Fibroblast of lung (primary cell): ENCODE results near the gene VSIR. TPM values are rescaled to one million over a fixed set of nuclear protein-coding genes. Genes with fewer than 3 reads are reported as not detected.

ENCODE experiments used
- DNase-seq, 2 donors: peaks; one replicate each; pipeline versions ENCODE4 v3.0.0 to v3.0.0-alpha.2; 2010; ENCODE audit warnings: low read depth in 2 of 2
- H2AFZ ChIP-seq: 2 replicates; pipeline ENCODE4 v1.5.1; 2012; ENCODE audit warnings: low read length, control low read depth, inconsistent platforms
- H3K27ac ChIP-seq: 2 replicates; pipeline ENCODE4 v1.5.1; 2011; ENCODE audit warnings: low read length, control low read depth; ENCODE audit not compliant: insufficient read depth
- H3K27me3 ChIP-seq: 2 replicates; pipeline ENCODE4 v1.5.1; 2011; ENCODE audit warnings: mild to moderate bottlenecking, low read length; ENCODE audit not compliant: control insufficient read depth, insufficient read depth
- H3K36me3 ChIP-seq: 2 replicates; pipeline ENCODE4 v1.5.1; 2011; ENCODE audit warnings: low read length; ENCODE audit not compliant: control insufficient read depth, insufficient read depth
- H3K4me1 ChIP-seq: 2 replicates; pipeline ENCODE4 v1.5.1; 2011; ENCODE audit warnings: low read length; ENCODE audit not compliant: control insufficient read depth, insufficient read depth; ENCODE audit errors: extremely low read depth
- H3K4me2 ChIP-seq: 2 replicates; pipeline ENCODE4 v1.5.1; 2011; ENCODE audit warnings: low read length, control low read depth; ENCODE audit not compliant: insufficient read depth; ENCODE audit errors: extremely low read depth
- H3K4me3 ChIP-seq, 4 experiments: fragments of 200-600 bp in 1 of 4; sonication (generic) in 1 of 4; replicated peaks in 1 of 4; 2 replicates each; pipeline ENCODE4 v1.5.1; 2011 to 2016; ENCODE audit warnings: low read length in 4 of 4, low read depth in 3 of 4, mild to moderate bottlenecking in 3 of 4, control low read depth in 2 of 4, inconsistent platforms in 1 of 4, mixed read lengths in 1 of 4; ENCODE audit not compliant: insufficient read depth in 1 of 4; ENCODE audit errors: control extremely low read depth in 1 of 4
- H3K79me2 ChIP-seq: 2 replicates; pipeline ENCODE4 v1.5.1; 2012; ENCODE audit warnings: mild to moderate bottlenecking, low read length, inconsistent platforms; ENCODE audit not compliant: control insufficient read depth, insufficient read depth
- H3K9ac ChIP-seq: 2 replicates; pipeline ENCODE4 v1.5.1; 2011; ENCODE audit warnings: mild to moderate bottlenecking, low read length, control low read depth; ENCODE audit not compliant: insufficient read depth
- H3K9me3 ChIP-seq: 2 replicates; pipeline ENCODE4 v1.5.1; 2012; ENCODE audit warnings: low read depth, low read length; ENCODE audit not compliant: control insufficient read depth, insufficient read depth
- H4K20me1 ChIP-seq: 2 replicates; pipeline ENCODE4 v1.5.1; 2011; ENCODE audit warnings: low read length; ENCODE audit not compliant: control insufficient read depth, insufficient read depth; ENCODE audit errors: extremely low read depth
- EZH2 ChIP-seq: IDR thresholded peaks from 2 replicates; pipeline ENCODE4 v1.5.1; 2012; ENCODE audit warnings: low read length, control low read depth, mild to moderate bottlenecking; ENCODE audit errors: missing control alignments
- polyA plus RNA-seq, 2 donors: library from polyadenylated mRNA; depleted of rRNA in 1 of 2; stranded (reverse) in 1 of 2; unstranded in 1 of 2; fragments of >200 nt; gene quantifications; 2 replicates each; pipeline ENCODE4 v1.2.1, GENCODE V29; 2011 to 2012; ENCODE audit warnings: missing spikeins in 1 of 2
- total RNA-seq: library from RNA; depleted of rRNA; stranded (reverse); fragments of >200 nt; gene quantifications from 2 replicates; pipeline ENCODE4 v1.2.1, GENCODE V29; 2014
- TF ChIP-seq, protein P1 (sequence below), 2 donors: IDR thresholded peaks in 1 of 2; conservative IDR thresholded peaks in 1 of 2; 1 replicate in 1 of 2; 2 replicates in 1 of 2; pipeline ENCODE4 v1.5.1; 2011 to 2012; ENCODE audit warnings: low read length in 2 of 2, control low read depth in 1 of 2, inconsistent platforms in 1 of 2, low read depth in 1 of 2, mild to moderate bottlenecking in 1 of 2

VSIR gene
- total and polyA plus RNA-seq, 2 donors (not counting 1 experiment from before 2014, with no cell fraction given): 39.9 to 44.1 TPM

DNA sequence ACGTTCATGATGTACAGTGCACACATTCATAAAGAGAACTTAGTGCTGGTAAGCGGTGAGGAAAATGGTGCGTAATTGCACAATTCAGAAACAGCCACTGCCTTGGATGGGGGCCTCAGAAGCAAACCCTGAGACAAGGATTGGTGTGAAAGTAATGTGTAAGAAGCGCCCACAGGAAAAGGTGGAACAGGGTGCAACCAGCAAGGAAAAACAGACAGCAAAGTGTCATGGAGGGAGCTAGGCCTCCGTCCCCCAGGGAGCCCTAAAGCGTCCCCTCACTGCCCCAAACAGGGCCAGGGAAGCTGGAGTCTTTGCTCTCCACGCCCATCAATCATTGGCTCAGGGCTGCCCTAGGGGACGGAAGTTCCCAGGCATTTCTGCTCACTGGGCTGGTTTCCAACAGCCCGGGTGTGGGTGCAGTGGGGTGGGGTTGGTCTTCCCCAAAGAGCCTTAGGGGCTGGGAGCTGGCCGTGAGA, 44.1 kb downstream of the VSIR start:
- H3K9ac ChIP-seq: no peak overlapping the region
- H3K27ac ChIP-seq: no peak overlapping the region

DNA sequence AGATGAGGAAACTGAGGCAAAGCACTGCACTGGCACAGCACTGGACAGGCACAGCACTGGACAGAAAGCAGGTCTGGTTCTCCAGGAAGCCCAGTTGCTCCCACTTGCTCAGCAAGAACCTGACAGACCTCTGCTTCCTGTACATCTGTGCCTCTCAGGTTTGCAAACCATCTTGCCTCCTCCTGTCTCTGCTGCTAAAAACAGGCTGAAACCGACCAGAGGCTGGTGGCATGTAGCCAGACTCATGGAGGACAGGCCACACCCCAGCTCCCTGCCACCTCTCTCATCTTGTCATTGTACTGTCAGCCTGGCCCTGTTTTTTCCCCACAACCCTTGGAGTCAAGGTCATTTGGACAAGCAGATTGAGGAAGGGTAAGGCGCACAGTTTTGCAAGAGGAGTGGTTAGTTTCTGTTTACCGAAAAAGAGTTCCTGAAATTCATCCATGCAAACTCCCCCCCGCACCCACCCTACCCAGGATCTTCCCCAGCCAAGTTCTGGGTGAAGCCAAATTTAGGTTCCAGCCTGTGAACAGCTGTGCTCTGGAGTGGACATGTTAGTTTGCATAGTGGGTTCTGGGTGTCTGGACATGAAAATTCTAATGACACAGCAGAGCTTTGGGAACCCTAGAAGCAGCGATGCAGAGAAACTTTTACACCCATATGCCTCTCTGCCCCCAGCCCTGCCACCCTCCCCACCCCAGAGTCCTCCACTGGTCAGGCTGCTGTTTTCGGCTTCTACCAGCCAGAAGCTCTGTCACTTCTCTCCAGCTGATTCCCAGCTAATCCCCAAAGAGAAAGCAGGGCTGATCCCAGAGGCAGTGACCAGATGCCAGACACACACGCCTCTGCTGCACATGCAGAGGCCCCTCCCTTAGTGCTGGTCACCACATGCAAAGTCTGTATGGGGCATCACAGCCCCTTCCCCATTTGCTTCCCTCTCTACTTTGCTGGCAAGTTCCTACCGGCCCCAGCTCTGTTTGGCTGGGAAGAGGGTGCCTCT, 45.3 kb downstream of the VSIR start:
- H2AFZ ChIP-seq: peak overlapping the region; percentile 57
- H3K27ac ChIP-seq: no peak overlapping the region
- H3K36me3 ChIP-seq: no peaks in the 10 kb centered on the region
- H3K4me3 ChIP-seq: no peak overlapping the region
- H3K4me1 ChIP-seq: peaks cover 7% of the 10 kb centered on the region
- H3K4me2 ChIP-seq: peak overlapping the region; percentile 68
- H3K27me3 ChIP-seq: peaks cover 3% of the 10 kb centered on the region
- H4K20me1 ChIP-seq: no peaks in the 10 kb centered on the region
- DNase-seq: peak in 1 of 2 donors; percentile 53
- H3K79me2 ChIP-seq: no peaks in the 10 kb centered on the region
- no peak overlapping the region for H3K9ac ChIP-seq
- no peaks in the 10 kb centered on the region for H3K9me3 ChIP-seq
- TF ChIP-seq, protein P1, sequence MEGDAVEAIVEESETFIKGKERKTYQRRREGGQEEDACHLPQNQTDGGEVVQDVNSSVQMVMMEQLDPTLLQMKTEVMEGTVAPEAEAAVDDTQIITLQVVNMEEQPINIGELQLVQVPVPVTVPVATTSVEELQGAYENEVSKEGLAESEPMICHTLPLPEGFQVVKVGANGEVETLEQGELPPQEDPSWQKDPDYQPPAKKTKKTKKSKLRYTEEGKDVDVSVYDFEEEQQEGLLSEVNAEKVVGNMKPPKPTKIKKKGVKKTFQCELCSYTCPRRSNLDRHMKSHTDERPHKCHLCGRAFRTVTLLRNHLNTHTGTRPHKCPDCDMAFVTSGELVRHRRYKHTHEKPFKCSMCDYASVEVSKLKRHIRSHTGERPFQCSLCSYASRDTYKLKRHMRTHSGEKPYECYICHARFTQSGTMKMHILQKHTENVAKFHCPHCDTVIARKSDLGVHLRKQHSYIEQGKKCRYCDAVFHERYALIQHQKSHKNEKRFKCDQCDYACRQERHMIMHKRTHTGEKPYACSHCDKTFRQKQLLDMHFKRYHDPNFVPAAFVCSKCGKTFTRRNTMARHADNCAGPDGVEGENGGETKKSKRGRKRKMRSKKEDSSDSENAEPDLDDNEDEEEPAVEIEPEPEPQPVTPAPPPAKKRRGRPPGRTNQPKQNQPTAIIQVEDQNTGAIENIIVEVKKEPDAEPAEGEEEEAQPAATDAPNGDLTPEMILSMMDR (conservative IDR thresholded peaks at IDR 0.05 in 1 of 2, IDR thresholded peaks at IDR 0.05 in 1 of 2; ENCODE audit: low read depth in 1 of 2, low read length in 2 of 2): no peak
- TF ChIP-seq EZH2: no peak

More for the DNA sequence above, 44.1 kb downstream of the VSIR start:
- H2AFZ ChIP-seq: no peak overlapping the region
- no peaks in the 10 kb centered on the region for H4K20me1 ChIP-seq
- DNase-seq: no peak
- H3K79me2 ChIP-seq: no peaks in the 10 kb centered on the region
- TF ChIP-seq, protein P1 (conservative IDR thresholded peaks at IDR 0.05 in 1 of 2, IDR thresholded peaks at IDR 0.05 in 1 of 2; ENCODE audit: low read depth in 1 of 2, low read length in 2 of 2): no peak
- TF ChIP-seq EZH2: no peak
- H3K4me2 ChIP-seq: no peak overlapping the region
- H3K36me3 ChIP-seq: no peaks in the 10 kb centered on the region
- peaks cover 7% of the 10 kb centered on the region for H3K4me1 ChIP-seq
- peaks cover 5% of the 10 kb centered on the region for H3K27me3 ChIP-seq
- H3K9me3 ChIP-seq: no peaks in the 10 kb centered on the region
- no peak overlapping the region for H3K4me3 ChIP-seq

DNA sequence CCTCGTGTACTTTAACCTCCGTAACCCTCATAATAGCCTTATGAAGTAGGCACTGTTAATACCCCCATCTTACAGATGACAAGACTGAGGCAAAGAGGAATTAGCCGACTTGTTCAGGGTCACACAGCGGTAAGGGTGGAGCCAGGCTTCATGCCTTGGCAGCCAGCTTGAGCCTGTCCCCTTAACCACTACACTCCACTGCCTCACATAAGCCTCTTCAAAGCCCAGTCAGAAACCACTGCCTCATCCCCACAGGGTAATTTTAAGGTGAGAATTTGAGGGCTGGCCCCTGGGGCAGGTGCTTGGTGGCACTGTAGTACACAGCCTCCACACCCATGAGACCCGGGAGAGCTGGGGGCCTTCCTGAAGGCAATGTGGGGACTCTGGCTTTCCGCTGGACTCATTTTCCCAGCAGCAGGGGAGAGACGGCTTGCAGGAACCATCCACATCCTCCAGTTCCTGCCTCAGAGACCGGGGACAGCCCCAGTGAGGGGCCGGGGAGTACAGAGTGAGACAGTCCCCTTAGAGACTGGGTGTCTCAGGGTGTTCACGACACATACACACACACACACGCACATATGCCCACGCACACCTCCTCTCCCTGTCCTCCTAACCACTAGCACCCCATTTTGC, 46.1 kb downstream of the VSIR start:
- H2AFZ ChIP-seq: no peak overlapping the region
- H3K36me3 ChIP-seq: no peaks in the 10 kb centered on the region
- H3K27me3 ChIP-seq: peaks cover 3% of the 10 kb centered on the region
- peak overlapping the region; percentile 44 for H3K4me2 ChIP-seq
- no peak overlapping the region for H3K27ac ChIP-seq
- TF ChIP-seq, protein P1 (conservative IDR thresholded peaks at IDR 0.05 in 1 of 2, IDR thresholded peaks at IDR 0.05 in 1 of 2; ENCODE audit: low read depth in 1 of 2, low read length in 2 of 2): no peak
- TF ChIP-seq EZH2: no peak
- DNase-seq: no peak
- H3K4me3 ChIP-seq: no peak overlapping the region
- H3K9me3 ChIP-seq: no peaks in the 10 kb centered on the region
- H4K20me1 ChIP-seq: no peaks in the 10 kb centered on the region
- peaks cover 7% of the 10 kb centered on the region for H3K4me1 ChIP-seq
- no peaks in the 10 kb centered on the region for H3K79me2 ChIP-seq
- H3K9ac ChIP-seq: no peak overlapping the region
